GM12865 (cell line): ENCODE data around the gene ZRANB1.

ENCODE experiments used
- DNase-seq: peaks from one replicate; pipeline ENCODE4 v3.0.0; 2010; ENCODE audit warnings: low read depth
- H3K4me3 ChIP-seq: 2 replicates; pipeline ENCODE4 v1.5.1; 2011; ENCODE audit warnings: mild to moderate bottlenecking, low read depth, low read length, control low read depth
- TF ChIP-seq, protein P1 (sequence below): IDR thresholded peaks from 2 replicates; pipeline ENCODE4 v1.5.1; 2011; ENCODE audit warnings: low read length, control low read depth, low read depth, inconsistent platforms; ENCODE audit not compliant: insufficient read depth; ENCODE audit errors: missing control alignments

The ZRANB1 gene

DNA sequence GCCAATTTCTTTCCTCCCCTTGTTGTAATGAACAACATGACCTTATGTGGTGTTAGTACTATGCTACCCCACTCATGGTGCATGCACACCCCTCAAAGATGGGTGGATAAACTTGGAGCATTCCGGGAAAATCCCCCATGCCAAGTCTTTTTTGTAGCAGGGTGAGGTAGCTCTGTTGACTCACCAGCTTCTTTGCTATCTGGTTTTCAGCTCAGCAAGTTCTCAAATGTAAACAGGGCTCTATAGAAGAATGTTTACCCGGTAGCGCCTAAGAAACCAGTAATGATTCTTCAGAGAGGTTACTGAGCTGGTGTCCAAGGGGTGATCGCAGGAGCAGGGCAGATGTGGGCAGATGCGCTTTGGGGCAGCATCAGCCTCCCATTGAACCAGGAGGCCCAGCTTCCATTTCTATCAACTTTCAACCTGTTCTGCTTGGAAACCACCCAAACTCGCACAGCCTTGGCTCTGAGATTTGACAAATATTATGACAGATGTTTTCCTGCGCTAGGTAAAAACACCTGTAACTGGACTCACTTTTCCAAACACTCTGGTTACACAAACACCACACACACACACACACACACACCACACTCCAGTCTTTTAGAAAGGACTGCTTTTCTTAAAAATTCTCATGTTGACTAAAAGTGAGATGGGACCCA lies 87.8 kb downstream of the ZRANB1 start:
- DNase-seq, result no peak
- no peak overlapping the region for H3K4me3 ChIP-seq
- TF ChIP-seq, protein P1, sequence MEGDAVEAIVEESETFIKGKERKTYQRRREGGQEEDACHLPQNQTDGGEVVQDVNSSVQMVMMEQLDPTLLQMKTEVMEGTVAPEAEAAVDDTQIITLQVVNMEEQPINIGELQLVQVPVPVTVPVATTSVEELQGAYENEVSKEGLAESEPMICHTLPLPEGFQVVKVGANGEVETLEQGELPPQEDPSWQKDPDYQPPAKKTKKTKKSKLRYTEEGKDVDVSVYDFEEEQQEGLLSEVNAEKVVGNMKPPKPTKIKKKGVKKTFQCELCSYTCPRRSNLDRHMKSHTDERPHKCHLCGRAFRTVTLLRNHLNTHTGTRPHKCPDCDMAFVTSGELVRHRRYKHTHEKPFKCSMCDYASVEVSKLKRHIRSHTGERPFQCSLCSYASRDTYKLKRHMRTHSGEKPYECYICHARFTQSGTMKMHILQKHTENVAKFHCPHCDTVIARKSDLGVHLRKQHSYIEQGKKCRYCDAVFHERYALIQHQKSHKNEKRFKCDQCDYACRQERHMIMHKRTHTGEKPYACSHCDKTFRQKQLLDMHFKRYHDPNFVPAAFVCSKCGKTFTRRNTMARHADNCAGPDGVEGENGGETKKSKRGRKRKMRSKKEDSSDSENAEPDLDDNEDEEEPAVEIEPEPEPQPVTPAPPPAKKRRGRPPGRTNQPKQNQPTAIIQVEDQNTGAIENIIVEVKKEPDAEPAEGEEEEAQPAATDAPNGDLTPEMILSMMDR, result no peak

DNA sequence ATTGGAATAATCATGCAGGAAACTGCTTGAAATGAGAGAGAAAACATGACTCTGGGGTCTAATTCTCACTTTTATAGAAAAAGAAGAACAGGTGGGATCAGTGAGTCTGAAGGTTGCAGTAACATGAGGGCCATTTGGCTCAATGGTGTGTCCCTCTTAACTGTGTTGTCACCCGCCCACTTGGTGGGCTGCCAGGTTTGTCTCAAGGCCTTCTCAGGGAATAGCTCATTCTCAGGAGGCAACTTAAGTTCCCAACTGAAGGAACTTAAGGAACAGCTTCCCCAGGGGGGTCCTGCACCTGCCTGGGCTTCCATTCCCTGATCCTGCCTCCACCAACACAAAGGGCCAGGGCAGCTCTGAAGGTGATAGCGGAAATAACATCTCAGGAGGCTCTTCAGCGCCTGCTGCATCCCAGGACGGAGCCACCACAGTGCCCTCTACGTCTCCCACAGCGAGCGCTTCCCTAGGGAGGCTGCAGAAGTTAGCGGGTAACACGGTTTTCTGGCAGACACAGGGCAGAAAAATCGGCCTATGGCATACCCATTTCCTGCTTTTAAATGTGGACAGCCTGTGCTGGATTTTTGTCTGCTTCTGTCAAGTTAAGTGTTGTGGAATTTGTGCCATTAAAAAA lies 88.8 kb downstream of the ZRANB1 start:
- no peak overlapping the region for H3K4me3 ChIP-seq
- DNase-seq, result no peak
- TF ChIP-seq, protein P1, result no peak

DNA sequence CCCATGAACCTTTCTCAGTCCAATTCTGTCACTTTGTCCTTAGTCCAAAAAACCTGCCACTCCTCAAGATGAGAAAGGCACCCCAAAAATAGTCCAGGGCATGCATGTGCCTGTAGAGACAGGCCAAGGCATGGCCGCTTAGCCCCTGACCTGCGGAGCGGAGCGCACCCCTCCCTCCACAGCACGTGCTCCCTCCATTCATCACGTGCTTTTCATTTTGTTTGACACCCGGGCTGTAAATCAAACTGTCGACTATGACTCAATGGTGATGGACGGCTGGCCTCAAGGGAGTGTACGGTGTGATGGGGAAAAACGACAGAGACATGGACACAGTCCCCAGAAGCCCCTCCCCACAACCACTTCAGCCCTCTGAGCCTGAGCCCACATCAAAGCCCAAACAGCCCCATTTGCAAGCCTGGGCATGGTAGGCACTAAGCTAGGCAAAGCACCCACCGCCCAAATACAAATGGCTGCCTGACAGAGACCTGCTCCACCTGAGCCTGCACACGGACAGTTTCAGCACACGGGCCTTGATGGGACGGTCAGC lies 90.6 kb downstream of the ZRANB1 start:
- TF ChIP-seq, protein P1, result no peak
- DNase-seq, result no peak
- H3K4me3 ChIP-seq, result no peak overlapping the region

GRCh38 chr10:125033146-125033924 lies 91.4 kb downstream of the ZRANB1 start:
- TF ChIP-seq, protein P1, result no peak
- H3K4me3 ChIP-seq, result no peak overlapping the region
- no peak for DNase-seq

DNA sequence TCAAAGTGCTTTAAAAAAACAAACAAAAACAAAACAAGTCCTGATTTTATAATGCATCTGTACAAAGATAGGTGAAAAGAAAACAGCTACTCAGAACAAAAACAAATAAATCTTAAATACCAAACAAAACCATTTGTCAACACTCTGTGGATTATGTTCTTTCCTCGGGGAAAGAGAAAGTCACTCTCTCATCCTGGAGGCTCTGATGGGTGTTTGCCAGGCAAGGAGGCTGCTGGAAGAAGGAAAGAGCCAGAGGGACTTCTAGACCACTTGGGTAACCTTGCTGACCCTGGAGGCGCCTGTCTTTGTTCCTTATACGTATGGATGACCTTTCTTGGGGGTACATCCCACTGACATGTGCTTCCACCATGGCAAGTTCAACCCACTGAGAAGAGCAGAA lies 92.8 kb downstream of the ZRANB1 start:
- TF ChIP-seq, protein P1, result no peak
- no peak overlapping the region for H3K4me3 ChIP-seq
- DNase-seq, result no peak

- no peak for DNase-seq
- H3K4me3 ChIP-seq, result no peak overlapping the region
Measured at GRCh38 chr10:125035136-125035535, 93.2 kb downstream of the ZRANB1 start.

More at GRCh38 chr10:125035136-125035535, 93.2 kb downstream of the ZRANB1 start:
- TF ChIP-seq, protein P1, result no peak
